Measurements from ENCODE around the gene MEOX2.

DNA sequence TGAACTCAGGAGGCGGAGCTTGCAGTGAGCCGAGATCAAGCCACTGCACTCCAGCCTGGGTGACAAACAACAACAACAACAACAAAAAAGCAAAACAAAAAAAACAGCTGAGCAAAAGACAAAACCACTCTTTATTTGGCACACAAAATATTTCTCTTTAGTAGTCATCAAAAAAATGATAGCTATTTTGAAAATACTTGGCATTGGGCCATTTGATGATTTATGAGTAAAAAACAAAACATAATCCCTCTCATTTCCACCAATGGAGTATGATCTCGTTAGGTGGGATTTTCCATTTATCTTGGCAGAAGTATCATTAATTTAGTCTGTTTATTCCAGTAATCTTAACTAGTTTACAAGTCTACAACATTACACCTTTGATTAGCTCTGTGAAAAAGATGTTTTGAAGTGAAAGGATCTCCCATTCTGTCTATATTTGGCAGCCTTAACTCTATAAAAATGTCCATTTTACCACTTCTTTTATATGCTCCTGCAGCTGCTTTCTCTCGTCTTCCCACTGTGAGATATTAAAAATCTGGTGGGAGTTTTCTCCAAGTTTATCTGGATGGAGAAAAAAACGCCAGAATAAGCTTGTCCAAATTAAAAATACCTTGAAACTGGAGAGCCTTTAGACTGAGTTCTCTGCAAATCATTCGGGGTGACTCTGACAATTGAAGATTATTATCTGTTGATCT, 65.8 kb downstream of the MEOX2 start:
- no peak for TF ChIP-seq EZH2 (IDR thresholded peaks at IDR 0.05)
- no peak for TF ChIP-seq POLR2AphosphoS5 (IDR thresholded peaks at IDR 0.05; ENCODE audit: borderline replicate concordance, low read depth, low read length)
